ENCODE data around the gene RBL2. TPM values are rescaled to one million over a fixed set of nuclear protein-coding genes. Genes with fewer than 3 reads are reported as not detected.
"Not testable (repeated sequence)": the region's sequence is repeated elsewhere in the genome, so short reads cannot be mapped to it uniquely, and the experiment has no call there.

The RBL2 gene
- total and polyA plus RNA-seq, 2 donors: 84.5 to 84.9 TPM

GRCh38 chr16:53530046-53530445 is 95.8 kb downstream of the RBL2 start:
- WGBS: 90% methylated on average over 10 of the region's 10 CpGs
- Histone ChIP-seq H3K27me3 (ENCODE audit: control insufficient read depth in 2 of 2, insufficient read depth in 1 of 2, low read length in 1 of 2) (peaks cover 2 to 51% of the 10 kb centered on the region in 2 donors), H3K27ac (ENCODE audit: low read depth in 1 of 2, low read length in 1 of 2) (no peak overlapping the region), H3K9me3 (ENCODE audit: control insufficient read depth in 2 of 2, insufficient read depth in 1 of 2, low read length in 1 of 2) (no peaks in the 10 kb centered on the region), H3K4me1 (ENCODE audit: control insufficient read depth in 2 of 2, insufficient read depth in 2 of 2, low read length in 2 of 2) (no peaks in the 10 kb centered on the region), H3K4me3 (ENCODE audit: low read length in 2 of 2) (no peak overlapping the region), H3K36me3 (ENCODE audit: control insufficient read depth in 2 of 2, insufficient read depth in 2 of 2, low read length in 1 of 2) (no peaks in the 10 kb centered on the region)
- no peak for DNase-seq (ENCODE audit: low read depth in 6 of 9, low spot score in 9 of 9)

- H3K27ac ChIP-seq (ENCODE audit: low read depth in 1 of 2, low read length in 1 of 2): no peak overlapping the region
- H3K27me3 ChIP-seq (ENCODE audit: control insufficient read depth in 2 of 2, insufficient read depth in 1 of 2, low read length in 1 of 2): peaks cover 2 to 48% of the 10 kb centered on the region in 2 donors
- H3K9me3 ChIP-seq (ENCODE audit: control insufficient read depth in 2 of 2, insufficient read depth in 1 of 2, low read length in 1 of 2): no peaks in the 10 kb centered on the region
- H3K36me3 ChIP-seq (ENCODE audit: control insufficient read depth in 2 of 2, insufficient read depth in 2 of 2, low read length in 1 of 2): no peaks in the 10 kb centered on the region
- no peak overlapping the region for H3K4me3 ChIP-seq (ENCODE audit: low read length in 2 of 2)
- no peaks in the 10 kb centered on the region for H3K4me1 ChIP-seq (ENCODE audit: control insufficient read depth in 2 of 2, insufficient read depth in 2 of 2, low read length in 2 of 2)
- 84% methylated on average over 1 of the region's 1 CpG for WGBS
- DNase-seq (ENCODE audit: low read depth in 6 of 9, low spot score in 9 of 9): no peak
Measured at GRCh38 chr16:53530741-53531140, 96.5 kb downstream of the RBL2 start.

GRCh38 chr16:53534206-53534605 is 99.9 kb downstream of the RBL2 start:
- no peaks in the 10 kb centered on the region for H3K36me3 ChIP-seq (ENCODE audit: control insufficient read depth in 2 of 2, insufficient read depth in 2 of 2, low read length in 1 of 2)
- WGBS: 93% methylated on average over 2 of the region's 2 CpGs
- H3K4me1 ChIP-seq (ENCODE audit: control insufficient read depth in 2 of 2, insufficient read depth in 2 of 2, low read length in 2 of 2): no peaks in the 10 kb centered on the region
- no peaks in the 10 kb centered on the region for H3K9me3 ChIP-seq (ENCODE audit: control insufficient read depth in 2 of 2, insufficient read depth in 1 of 2, low read length in 1 of 2)
- peaks cover 2 to 36% of the 10 kb centered on the region in 2 donors for H3K27me3 ChIP-seq (ENCODE audit: control insufficient read depth in 2 of 2, insufficient read depth in 1 of 2, low read length in 1 of 2)
- H3K27ac ChIP-seq (ENCODE audit: low read depth in 1 of 2, low read length in 1 of 2): no peak overlapping the region
- no peak for DNase-seq (ENCODE audit: low read depth in 6 of 9, low spot score in 9 of 9)
- no peak overlapping the region for H3K4me3 ChIP-seq (ENCODE audit: low read length in 2 of 2)

- peaks cover 0 to 3% of the 10 kb centered on the region in 2 donors for H3K4me1 ChIP-seq (ENCODE audit: control insufficient read depth in 2 of 2, insufficient read depth in 2 of 2, low read length in 2 of 2)
- H3K36me3 ChIP-seq (ENCODE audit: control insufficient read depth in 2 of 2, insufficient read depth in 2 of 2, low read length in 1 of 2): no peaks in the 10 kb centered on the region
- 96% methylated on average over 5 of the region's 5 CpGs for WGBS
- no peaks in the 10 kb centered on the region for H3K9me3 ChIP-seq (ENCODE audit: control insufficient read depth in 2 of 2, insufficient read depth in 1 of 2, low read length in 1 of 2)
- no peak overlapping the region for H3K4me3 ChIP-seq (ENCODE audit: low read length in 2 of 2)
- DNase-seq (ENCODE audit: low read depth in 6 of 9, low spot score in 9 of 9): no peak
- peaks cover 12 to 34% of the 10 kb centered on the region in 2 donors for H3K27me3 ChIP-seq (ENCODE audit: control insufficient read depth in 2 of 2, insufficient read depth in 1 of 2, low read length in 1 of 2)
- no peak overlapping the region for H3K27ac ChIP-seq (ENCODE audit: low read depth in 1 of 2, low read length in 1 of 2)
Measured at GRCh38 chr16:53537626-53538025, 103.4 kb downstream of the RBL2 start.

- not testable (repeated sequence) for DNase-seq (ENCODE audit: low read depth in 6 of 9, low spot score in 9 of 9); H3K4me3 ChIP-seq (ENCODE audit: low read length in 2 of 2); H3K4me1 ChIP-seq (ENCODE audit: control insufficient read depth in 2 of 2, insufficient read depth in 2 of 2, low read length in 2 of 2); H3K36me3 ChIP-seq (ENCODE audit: control insufficient read depth in 2 of 2, insufficient read depth in 2 of 2, low read length in 1 of 2); H3K9me3 ChIP-seq (ENCODE audit: control insufficient read depth in 2 of 2, insufficient read depth in 1 of 2, low read length in 1 of 2); H3K27ac ChIP-seq (ENCODE audit: low read depth in 1 of 2, low read length in 1 of 2)
- peaks cover 18 to 40% of the 10 kb centered on the region in 2 donors for H3K27me3 ChIP-seq (ENCODE audit: control insufficient read depth in 2 of 2, insufficient read depth in 1 of 2, low read length in 1 of 2)
- 96% methylated on average over 25 of the region's 27 CpGs for WGBS
Measured at GRCh38 chr16:53539346-53539745, 105.1 kb downstream of the RBL2 start.

- H3K4me3 ChIP-seq (ENCODE audit: low read length in 2 of 2); H3K36me3 ChIP-seq (ENCODE audit: control insufficient read depth in 2 of 2, insufficient read depth in 2 of 2, low read length in 1 of 2); H3K27ac ChIP-seq (ENCODE audit: low read depth in 1 of 2, low read length in 1 of 2); DNase-seq (ENCODE audit: low read depth in 6 of 9, low spot score in 9 of 9); H3K4me1 ChIP-seq (ENCODE audit: control insufficient read depth in 2 of 2, insufficient read depth in 2 of 2, low read length in 2 of 2); H3K9me3 ChIP-seq (ENCODE audit: control insufficient read depth in 2 of 2, insufficient read depth in 1 of 2, low read length in 1 of 2): not testable (repeated sequence)
- 88% methylated on average over 13 of the region's 13 CpGs for WGBS
- peaks cover 18 to 37% of the 10 kb centered on the region in 2 donors for H3K27me3 ChIP-seq (ENCODE audit: control insufficient read depth in 2 of 2, insufficient read depth in 1 of 2, low read length in 1 of 2)
Measured at GRCh38 chr16:53539759-53540718, 105.8 kb downstream of the RBL2 start.

Other genes with a start within 250 kb of the RBL2 start
- gene AKTIP, start 68.7 kb downstream of the RBL2 start, total RNA-seq: 14.6 TPM
- gene AKTIP, start 68.7 kb downstream of the RBL2 start, polyA plus RNA-seq: 24.6 TPM

Measured in thymus (tissue), 11 donors.